ENCODE results near the gene LZTR1.

The LZTR1 gene

DNA sequence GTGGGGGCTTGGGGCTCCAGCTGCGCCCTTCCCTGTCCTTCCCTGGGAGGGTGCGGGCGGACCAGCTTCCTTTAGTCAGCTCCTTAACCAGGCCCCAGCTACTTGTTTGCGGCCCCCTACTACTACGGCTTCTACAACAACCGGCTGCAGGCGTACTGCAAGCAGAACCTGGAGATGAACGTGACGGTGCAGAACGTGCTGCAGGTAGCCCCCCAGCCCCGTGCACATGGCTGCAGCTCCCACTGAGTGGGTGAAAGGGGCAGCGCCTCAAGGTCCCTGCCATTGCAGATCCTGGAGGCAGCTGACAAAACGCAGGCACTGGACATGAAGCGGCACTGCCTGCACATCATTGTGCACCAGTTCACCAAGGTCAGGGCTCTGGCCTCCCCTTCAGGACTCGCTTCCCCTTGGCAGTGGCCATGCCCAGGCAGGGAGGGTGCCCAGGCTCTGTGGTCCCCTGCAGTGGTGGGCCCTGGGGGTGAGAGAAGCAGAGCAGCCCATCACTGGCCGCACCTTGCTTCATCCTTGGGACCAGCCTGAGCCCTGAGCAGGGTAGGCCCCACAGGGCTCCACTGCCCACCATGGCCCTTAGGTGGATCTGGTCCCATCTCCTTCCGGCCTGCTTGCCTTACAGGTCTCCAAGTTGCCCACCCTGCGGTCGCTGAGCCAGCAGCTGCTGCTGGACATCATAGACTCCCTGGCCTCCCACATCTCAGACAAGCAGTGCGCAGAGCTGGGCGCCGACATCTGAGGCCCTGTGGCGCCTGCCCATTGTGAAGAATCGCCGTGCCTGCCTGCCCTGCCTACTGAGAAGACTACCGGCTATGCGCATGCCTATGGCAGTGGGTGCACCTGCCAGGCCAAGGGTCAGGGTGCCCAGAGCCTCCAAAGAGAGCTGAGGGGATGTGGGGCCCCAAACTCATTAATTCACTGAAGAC lies 14.8 kb downstream of the LZTR1 start:
- Histone ChIP-seq H3K9ac (ENCODE audit: low read length) (no peak overlapping the region), H3K27ac (ENCODE audit: low read length) (no peak overlapping the region), H4K20me1 (ENCODE audit: insufficient read depth, low read length) (0 out of 2 replicates have a peak, but pooled peaks cover 3% of the 10 kb centered on the region), H3K36me3 (replicated peaks; ENCODE audit: low read depth, low read length) (peaks cover 49% of the 10 kb centered on the region), H3K9me3 (ENCODE audit: insufficient read depth, low read length) (no peaks in the 10 kb centered on the region), H3K79me2 (ENCODE audit: low read length) (peaks cover 23% of the 10 kb centered on the region), H3K27me3 (ENCODE audit: low read depth, low read length) (no peaks in the 10 kb centered on the region), H3K4me2 (ENCODE audit: low read length) (no peak overlapping the region), H2AFZ (ENCODE audit: low read depth, low read length) (no peak overlapping the region), H3K4me1 (ENCODE audit: low read length) (peaks cover 10% of the 10 kb centered on the region), H3K4me3 (ENCODE audit: low read length) (no peak overlapping the region)
- TF ChIP-seq, protein P1, sequence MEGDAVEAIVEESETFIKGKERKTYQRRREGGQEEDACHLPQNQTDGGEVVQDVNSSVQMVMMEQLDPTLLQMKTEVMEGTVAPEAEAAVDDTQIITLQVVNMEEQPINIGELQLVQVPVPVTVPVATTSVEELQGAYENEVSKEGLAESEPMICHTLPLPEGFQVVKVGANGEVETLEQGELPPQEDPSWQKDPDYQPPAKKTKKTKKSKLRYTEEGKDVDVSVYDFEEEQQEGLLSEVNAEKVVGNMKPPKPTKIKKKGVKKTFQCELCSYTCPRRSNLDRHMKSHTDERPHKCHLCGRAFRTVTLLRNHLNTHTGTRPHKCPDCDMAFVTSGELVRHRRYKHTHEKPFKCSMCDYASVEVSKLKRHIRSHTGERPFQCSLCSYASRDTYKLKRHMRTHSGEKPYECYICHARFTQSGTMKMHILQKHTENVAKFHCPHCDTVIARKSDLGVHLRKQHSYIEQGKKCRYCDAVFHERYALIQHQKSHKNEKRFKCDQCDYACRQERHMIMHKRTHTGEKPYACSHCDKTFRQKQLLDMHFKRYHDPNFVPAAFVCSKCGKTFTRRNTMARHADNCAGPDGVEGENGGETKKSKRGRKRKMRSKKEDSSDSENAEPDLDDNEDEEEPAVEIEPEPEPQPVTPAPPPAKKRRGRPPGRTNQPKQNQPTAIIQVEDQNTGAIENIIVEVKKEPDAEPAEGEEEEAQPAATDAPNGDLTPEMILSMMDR (IDR thresholded peaks at IDR 0.05; ENCODE audit: low read depth, low read length) = no peak
- TF ChIP-seq EZH2phosphoT487 (IDR thresholded peaks at IDR 0.05; ENCODE audit: low read depth) = no peak

DNA sequence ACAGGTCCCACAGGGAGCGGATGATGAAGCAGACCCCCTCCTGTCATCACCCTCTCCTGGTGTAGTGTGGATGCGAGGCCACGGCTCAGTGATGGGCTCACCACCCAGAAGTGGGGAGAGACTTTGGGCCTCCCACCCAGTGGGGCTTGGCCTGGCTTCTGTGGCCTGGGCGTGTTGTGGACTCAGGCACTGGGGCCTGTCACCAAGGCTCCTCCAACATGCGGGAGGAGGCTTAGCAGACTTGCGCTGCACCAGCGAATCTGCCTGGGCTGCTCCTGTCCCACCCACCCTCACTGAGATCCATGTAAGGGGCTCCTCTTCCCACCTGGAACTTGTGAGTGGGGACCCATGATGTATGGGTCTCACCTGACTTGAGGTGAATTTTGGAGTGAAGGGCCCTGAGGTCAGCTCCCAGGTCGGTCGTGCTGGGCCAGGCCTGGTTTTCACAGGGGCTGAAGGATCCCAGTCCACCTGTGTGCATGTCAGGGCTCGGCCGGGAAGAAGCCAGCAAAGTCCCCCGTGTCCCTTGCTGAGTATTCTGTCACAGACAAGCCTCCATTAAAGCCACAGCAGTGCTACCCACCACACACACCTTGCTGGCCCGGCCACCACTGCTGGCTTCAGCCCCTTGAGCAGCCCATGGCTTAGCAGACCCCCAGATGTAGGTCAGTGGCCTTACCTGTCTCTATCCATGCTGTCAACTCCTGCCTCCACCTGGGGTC lies 15.6 kb downstream of the LZTR1 start:
- no peak overlapping the region for H2AFZ ChIP-seq (ENCODE audit: low read depth, low read length)
- 0 out of 2 replicates have a peak, but pooled peaks cover 3% of the 10 kb centered on the region for H4K20me1 ChIP-seq (ENCODE audit: insufficient read depth, low read length)
- no peak for TF ChIP-seq EZH2phosphoT487 (IDR thresholded peaks at IDR 0.05; ENCODE audit: low read depth)
- TF ChIP-seq, protein P1 (IDR thresholded peaks at IDR 0.05; ENCODE audit: low read depth, low read length) = no peak

DNA sequence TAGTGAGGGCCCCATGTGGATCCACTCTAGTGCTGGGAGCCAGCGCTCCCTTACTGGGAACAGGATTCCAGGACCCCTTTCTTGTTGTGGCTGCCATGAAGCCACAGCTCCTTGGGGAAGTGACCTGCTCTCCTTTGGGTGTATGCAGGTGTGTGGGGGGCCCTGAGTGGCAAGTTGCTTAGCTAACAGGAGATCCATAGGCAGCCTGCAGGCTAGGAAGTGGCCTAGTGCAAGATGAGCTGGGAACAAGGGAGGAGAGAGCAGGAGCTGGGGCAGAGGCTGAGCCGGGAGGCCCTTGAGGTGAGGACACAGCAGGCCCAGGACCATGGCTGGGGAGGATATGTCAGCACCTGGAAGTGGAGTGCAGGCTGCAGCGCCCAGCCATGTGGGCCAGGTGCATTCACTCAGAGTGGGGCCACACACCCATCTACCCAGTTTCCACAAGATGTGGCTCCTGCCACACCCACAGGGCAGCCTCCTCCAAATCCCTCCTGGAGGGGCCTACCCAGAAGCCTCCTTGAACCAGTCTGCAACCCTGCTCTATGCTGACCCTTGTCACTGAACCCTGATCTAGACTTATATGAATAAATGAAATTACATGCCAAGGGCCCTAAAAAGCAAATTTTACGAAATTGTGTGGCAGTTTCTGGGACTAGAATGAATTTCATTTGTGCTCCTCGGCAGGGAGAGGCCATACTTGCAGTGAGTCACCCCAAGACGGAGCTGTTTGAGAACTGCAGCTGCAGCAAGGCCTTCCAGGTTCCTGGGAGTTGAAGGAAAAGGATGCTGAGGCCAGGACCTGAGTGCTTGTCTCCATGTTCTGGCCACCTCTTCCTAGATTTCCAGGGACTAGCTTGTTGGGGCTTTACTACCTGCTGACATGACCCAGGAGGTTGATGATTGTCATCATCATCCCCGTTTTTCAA lies 16.6 kb downstream of the LZTR1 start:
- Histone ChIP-seq H3K27ac (ENCODE audit: low read length) (no peak overlapping the region), H2AFZ (ENCODE audit: low read depth, low read length) (no peak overlapping the region), H3K9me3 (ENCODE audit: insufficient read depth, low read length) (no peaks in the 10 kb centered on the region), H3K79me2 (ENCODE audit: low read length) (peaks cover 32% of the 10 kb centered on the region), H3K9ac (ENCODE audit: low read length) (no peak overlapping the region), H3K4me3 (ENCODE audit: low read length) (no peak overlapping the region), H3K4me1 (ENCODE audit: low read length) (peaks cover 18% of the 10 kb centered on the region), H3K27me3 (ENCODE audit: low read depth, low read length) (no peaks in the 10 kb centered on the region), H3K4me2 (ENCODE audit: low read length) (no peak overlapping the region), H4K20me1 (ENCODE audit: insufficient read depth, low read length) (0 out of 2 replicates have a peak, but pooled peaks cover 3% of the 10 kb centered on the region), H3K36me3 (replicated peaks; ENCODE audit: low read depth, low read length) (peaks cover 42% of the 10 kb centered on the region)
- TF ChIP-seq, protein P1 (IDR thresholded peaks at IDR 0.05; ENCODE audit: low read depth, low read length) = no peak
- no peak for TF ChIP-seq EZH2phosphoT487 (IDR thresholded peaks at IDR 0.05; ENCODE audit: low read depth)

More for the DNA sequence above, 15.6 kb downstream of the LZTR1 start:
- no peaks in the 10 kb centered on the region for H3K27me3 ChIP-seq (ENCODE audit: low read depth, low read length)
- no peak overlapping the region for H3K4me2 ChIP-seq (ENCODE audit: low read length)
- no peaks in the 10 kb centered on the region for H3K9me3 ChIP-seq (ENCODE audit: insufficient read depth, low read length)
- no peak overlapping the region for H3K27ac ChIP-seq (ENCODE audit: low read length)
- no peak overlapping the region for H3K9ac ChIP-seq (ENCODE audit: low read length)
- peaks cover 42% of the 10 kb centered on the region for H3K36me3 ChIP-seq (replicated peaks; ENCODE audit: low read depth, low read length)
- peaks cover 10% of the 10 kb centered on the region for H3K4me1 ChIP-seq (ENCODE audit: low read length)
- no peak overlapping the region for H3K4me3 ChIP-seq (ENCODE audit: low read length)
- H3K79me2 ChIP-seq (ENCODE audit: low read length) = peaks cover 23% of the 10 kb centered on the region
